ENCODE results near the gene KDM6A. TPM values are rescaled to one million over a fixed set of nuclear protein-coding genes. Genes with fewer than 3 reads are reported as not detected.

Gene KDM6A
- total and polyA plus RNA-seq, 2 of the 13 experiments (the other 11 are each of a cell fraction or from before 2014, with no cell fraction given), result 16.7 to 18.2 TPM

- TF ChIP-seq PHF21A (CRISPR knock-in tag; IDR thresholded peaks at IDR 0.05) (peak; percentile 58; the same call in 1 of the 2 replicates), GZF1 (CRISPR knock-in tag; IDR thresholded peaks at IDR 0.05) (no peak), ASH2L (IDR thresholded peaks at IDR 0.05; ENCODE audit: insufficient read length, low read depth, low read length) (no peak), DNMT3B (CRISPR knock-in tag; conservative IDR thresholded peaks at IDR 0.05) (no peak), ZNF276 (CRISPR knock-in tag; IDR thresholded peaks at IDR 0.05; ENCODE audit: low read depth) (no peak), WIZ (CRISPR knock-in tag; IDR thresholded peaks at IDR 0.05) (no peak), SP140L (CRISPR knock-in tag; IDR thresholded peaks at IDR 0.05; ENCODE audit: borderline replicate concordance) (no peak)
Measured at GRCh38 chrX:44915361-44915868, 42.4 kb downstream of the KDM6A start (continued).

- H2AFZ ChIP-seq (ENCODE audit: low read length), result no peak overlapping the region
- H3K79me2 ChIP-seq (ENCODE audit: insufficient read depth, low read length), result peaks cover 84% of the 10 kb centered on the region
- no peak overlapping the region for H3K27ac ChIP-seq (ENCODE audit: extremely low read length, insufficient read depth, low read length)
- H4K20me1 ChIP-seq (ENCODE audit: insufficient read depth, low read length), result no peaks in the 10 kb centered on the region
- no peak overlapping the region for H3K4me2 ChIP-seq (ENCODE audit: low read depth, low read length)
- 96% methylated on average over 1 of the region's 1 CpG for WGBS (ENCODE audit: low lambda C conversion rate)
- no peaks in the 10 kb centered on the region for H3K9me3 ChIP-seq (ENCODE audit: low read length)
- CTCF ChIA-PET (ENCODE audit: low intra/inter-chr PET ratio, low total read pairs), result no interaction called here
- H3K4me3 ChIP-seq (replicated peaks in 1 of 3; ENCODE audit: insufficient read depth in 1 of 3, low read depth in 2 of 3, low read length in 3 of 3), result no peak overlapping the region
- no TSS peak for BruUV-seq (replicated peaks)
- no peak for FAIRE-seq
- H3K9ac ChIP-seq (ENCODE audit: insufficient read depth, low read depth, low read length), result no peak overlapping the region
- intact Hi-C loops (cut with micrococcal nuclease; ENCODE audit: unreplicated experiment), result no loop called here
- H3K27me3 ChIP-seq (ENCODE audit: control insufficient read depth in 1 of 2, insufficient read depth in 2 of 2, low read length in 2 of 2), result no peaks in the 10 kb centered on the region
- no peaks in the 10 kb centered on the region for H3K36me3 ChIP-seq (replicated peaks in 1 of 2; ENCODE audit: control insufficient read depth in 1 of 2, insufficient read depth in 2 of 2, low read length in 2 of 2)
- ATAC-seq, result no peak
- in situ Hi-C loops (cut with HindIII; ENCODE audit: extremely low pct_ligation_motif_present, low pct_unique_long_range_greater_than_20kb), result no loop called here
- no peak for DNase-seq (ENCODE audit: low spot score)
- H3K4me1 ChIP-seq (ENCODE audit: insufficient read depth, low read length), result peaks cover 50% of the 10 kb centered on the region
- POLR2A ChIA-PET, result no interaction called here
- no peak for TF ChIP-seq ZNF18 (CRISPR knock-in tag; IDR thresholded peaks at IDR 0.05; ENCODE audit: insufficient replicate concordance)
- no peak for TF ChIP-seq IRX3 (CRISPR knock-in tag; IDR thresholded peaks at IDR 0.05; ENCODE audit: borderline replicate concordance, low read depth)
- TF ChIP-seq SKI (IDR thresholded peaks at IDR 0.05; ENCODE audit: partially characterized antibody), result no peak
- no peak for TF ChIP-seq KLF13 (CRISPR knock-in tag; IDR thresholded peaks at IDR 0.05)
- no peak for TF ChIP-seq ZNF7 (CRISPR knock-in tag; IDR thresholded peaks at IDR 0.05)
- TF ChIP-seq HOXD1 (CRISPR knock-in tag; IDR thresholded peaks at IDR 0.05), result no peak
- no peak for TF ChIP-seq HNRNPLL (IDR thresholded peaks at IDR 0.05; ENCODE audit: low read depth, low read length, poor library complexity, severe bottlenecking)
- no peak for TF ChIP-seq ZBTB38 (CRISPR knock-in tag; IDR thresholded peaks at IDR 0.05)
- no peak for TF ChIP-seq TEAD3 (CRISPR knock-in tag; optimal IDR thresholded peaks at IDR 0.05; ENCODE audit: borderline replicate concordance)
- TF ChIP-seq HDAC2 (CRISPR knock-in tag; IDR thresholded peaks at IDR 0.05), result no peak
- TF ChIP-seq BCLAF1 (IDR thresholded peaks at IDR 0.05), result no peak
- TF ChIP-seq IRF2 (CRISPR knock-in tag; IDR thresholded peaks at IDR 0.05), result no peak
- no peak for TF ChIP-seq ZFAT (CRISPR knock-in tag; conservative IDR thresholded peaks at IDR 0.05)
Measured at GRCh38 chrX:44918722-44919121, 45.7 kb downstream of the KDM6A start.
